ENCODE measurements around the gene TAS2R3.

Gene TAS2R3, protein sequence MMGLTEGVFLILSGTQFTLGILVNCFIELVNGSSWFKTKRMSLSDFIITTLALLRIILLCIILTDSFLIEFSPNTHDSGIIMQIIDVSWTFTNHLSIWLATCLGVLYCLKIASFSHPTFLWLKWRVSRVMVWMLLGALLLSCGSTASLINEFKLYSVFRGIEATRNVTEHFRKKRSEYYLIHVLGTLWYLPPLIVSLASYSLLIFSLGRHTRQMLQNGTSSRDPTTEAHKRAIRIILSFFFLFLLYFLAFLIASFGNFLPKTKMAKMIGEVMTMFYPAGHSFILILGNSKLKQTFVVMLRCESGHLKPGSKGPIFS

GRCh38 chr7:141763797-141764196, at the start of gene TAS2R3:
Gene TAS2R3 (plus strand): TSS chr7:141764097. CDS start chr7:141764159, 62 bp downstream.
- DNase-seq (ENCODE audit: extremely low read depth, low read depth) = no peak
- TF ChIP-seq, protein P1, sequence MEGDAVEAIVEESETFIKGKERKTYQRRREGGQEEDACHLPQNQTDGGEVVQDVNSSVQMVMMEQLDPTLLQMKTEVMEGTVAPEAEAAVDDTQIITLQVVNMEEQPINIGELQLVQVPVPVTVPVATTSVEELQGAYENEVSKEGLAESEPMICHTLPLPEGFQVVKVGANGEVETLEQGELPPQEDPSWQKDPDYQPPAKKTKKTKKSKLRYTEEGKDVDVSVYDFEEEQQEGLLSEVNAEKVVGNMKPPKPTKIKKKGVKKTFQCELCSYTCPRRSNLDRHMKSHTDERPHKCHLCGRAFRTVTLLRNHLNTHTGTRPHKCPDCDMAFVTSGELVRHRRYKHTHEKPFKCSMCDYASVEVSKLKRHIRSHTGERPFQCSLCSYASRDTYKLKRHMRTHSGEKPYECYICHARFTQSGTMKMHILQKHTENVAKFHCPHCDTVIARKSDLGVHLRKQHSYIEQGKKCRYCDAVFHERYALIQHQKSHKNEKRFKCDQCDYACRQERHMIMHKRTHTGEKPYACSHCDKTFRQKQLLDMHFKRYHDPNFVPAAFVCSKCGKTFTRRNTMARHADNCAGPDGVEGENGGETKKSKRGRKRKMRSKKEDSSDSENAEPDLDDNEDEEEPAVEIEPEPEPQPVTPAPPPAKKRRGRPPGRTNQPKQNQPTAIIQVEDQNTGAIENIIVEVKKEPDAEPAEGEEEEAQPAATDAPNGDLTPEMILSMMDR (IDR thresholded peaks at IDR 0.05; ENCODE audit: low read depth, low read length, missing control alignments) = no peak
- no peak within 1 kb of the TSS for H3K4me3 ChIP-seq (replicated peaks; ENCODE audit: low read depth, low read length)

- TF ChIP-seq, protein P1 (IDR thresholded peaks at IDR 0.05; ENCODE audit: low read depth, low read length, missing control alignments) = no peak
- H3K4me3 ChIP-seq (replicated peaks; ENCODE audit: low read depth, low read length) = no peak overlapping the region
- no peak for DNase-seq (ENCODE audit: extremely low read depth, low read depth)
Observed at GRCh38 chr7:141714571-141714970, 49.3 kb upstream of the TAS2R3 start.

DNA sequence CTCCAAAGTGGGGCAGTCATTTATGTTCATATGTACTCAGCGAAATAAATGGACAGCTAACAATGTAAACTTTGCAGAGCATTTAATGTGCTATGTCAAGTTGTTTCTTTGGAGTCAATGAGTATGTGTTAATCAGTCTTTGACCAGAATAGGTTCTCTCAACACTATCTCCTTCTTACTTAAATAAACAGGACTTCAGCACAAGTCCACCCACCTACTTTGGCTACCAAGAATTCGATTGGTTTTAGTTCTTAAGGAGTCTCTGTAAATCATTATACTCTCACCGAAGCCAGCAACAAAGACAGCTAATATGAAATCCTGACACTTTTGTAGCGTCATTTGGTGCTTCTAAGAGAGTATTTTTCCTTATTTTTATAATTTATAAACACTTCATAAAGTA, 48.9 kb upstream of the TAS2R3 start:
- H3K4me3 ChIP-seq (replicated peaks; ENCODE audit: low read depth, low read length) = no peak overlapping the region

GRCh38 chr7:141715794-141716689, 47.9 kb upstream of the TAS2R3 start:
- H3K4me3 ChIP-seq (replicated peaks; ENCODE audit: low read depth, low read length) = no peak overlapping the region
- TF ChIP-seq, protein P1 (IDR thresholded peaks at IDR 0.05; ENCODE audit: low read depth, low read length, missing control alignments) = no peak
- no peak for DNase-seq (ENCODE audit: extremely low read depth, low read depth)

More for the DNA sequence above, 48.9 kb upstream of the TAS2R3 start:
- no peak for DNase-seq (ENCODE audit: extremely low read depth, low read depth)
- TF ChIP-seq, protein P1 (IDR thresholded peaks at IDR 0.05; ENCODE audit: low read depth, low read length, missing control alignments) = no peak

DNA sequence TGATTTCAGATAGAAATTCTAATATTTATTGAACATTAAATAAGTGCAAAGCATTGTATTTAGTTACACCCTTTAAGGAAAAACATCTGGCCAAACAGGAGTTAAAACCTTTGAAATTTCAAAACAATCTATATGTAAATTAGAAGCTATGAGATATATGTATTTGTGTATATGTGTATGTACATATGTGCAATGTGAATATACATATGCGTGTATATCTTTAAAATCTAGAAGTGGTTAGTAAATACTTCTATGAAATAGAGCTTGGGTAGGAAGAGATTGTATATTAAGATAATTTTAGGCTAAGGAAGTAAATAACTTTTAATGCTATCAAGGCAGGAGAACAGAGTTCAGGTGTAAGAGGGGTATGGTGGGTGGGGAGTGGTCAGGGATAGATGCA, 46.4 kb upstream of the TAS2R3 start:
- H3K4me3 ChIP-seq (replicated peaks; ENCODE audit: low read depth, low read length) = no peak overlapping the region
- no peak for DNase-seq (ENCODE audit: extremely low read depth, low read depth)
- TF ChIP-seq, protein P1 (IDR thresholded peaks at IDR 0.05; ENCODE audit: low read depth, low read length, missing control alignments) = no peak

DNA sequence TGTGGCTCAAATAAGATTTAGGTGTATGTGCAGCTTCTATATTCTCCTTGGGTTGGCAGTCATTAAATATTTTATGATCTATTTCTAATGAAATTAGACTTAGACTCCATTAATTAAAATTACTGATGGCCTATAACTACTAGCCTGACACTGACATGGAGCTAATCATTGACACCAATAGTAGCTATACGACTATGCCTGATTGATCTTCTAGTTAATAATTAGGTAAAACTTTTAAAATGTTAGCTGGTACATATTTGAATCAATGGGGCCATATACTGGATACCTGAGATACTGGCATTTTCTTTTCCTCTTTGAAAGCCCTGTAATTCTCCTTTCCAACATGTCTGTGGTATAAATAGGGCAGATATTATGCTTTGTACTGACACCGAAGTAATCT, 41.4 kb upstream of the TAS2R3 start:
- no peak for DNase-seq (ENCODE audit: extremely low read depth, low read depth)
- TF ChIP-seq, protein P1 (IDR thresholded peaks at IDR 0.05; ENCODE audit: low read depth, low read length, missing control alignments) = no peak
- H3K4me3 ChIP-seq (replicated peaks; ENCODE audit: low read depth, low read length) = no peak overlapping the region
